ENCODE data around the gene CLEC4E. TPM values are rescaled to one million over a fixed set of nuclear protein-coding genes. Genes with fewer than 3 reads are reported as not detected.

The CLEC4E gene
- total RNA-seq, 1 donor from 2014 or later: not detected

- no peak overlapping the region for H3K4me3 Mint-ChIP-seq (ENCODE audit: unreplicated experiment)
- no peaks in the 10 kb centered on the region for H3K4me1 Mint-ChIP-seq (ENCODE audit: low read depth, unreplicated experiment)
- no peaks in the 10 kb centered on the region for H3K36me3 Mint-ChIP-seq (ENCODE audit: unreplicated experiment)
- DNase-seq: no peak
- no peaks in the 10 kb centered on the region for H3K27me3 Mint-ChIP-seq (ENCODE audit: unreplicated experiment)
- no peak for TF ChIP-seq CTCF (IDR thresholded peaks at IDR 0.05; ENCODE audit: partially characterized antibody, unreplicated experiment)
- no peaks in the 10 kb centered on the region for H3K9me3 Mint-ChIP-seq (ENCODE audit: unreplicated experiment)
- no peak overlapping the region for H3K27ac Mint-ChIP-seq (ENCODE audit: unreplicated experiment)
Measured at GRCh38 chr12:8549381-8549780, 8.7 kb upstream of the CLEC4E start.

GRCh38 chr12:8548192-8548591 lies 7.5 kb upstream of the CLEC4E start:
- no peak for DNase-seq
- no peak overlapping the region for H3K4me3 Mint-ChIP-seq (ENCODE audit: unreplicated experiment)
- TF ChIP-seq CTCF (IDR thresholded peaks at IDR 0.05; ENCODE audit: partially characterized antibody, unreplicated experiment): no peak
- H3K9me3 Mint-ChIP-seq (ENCODE audit: unreplicated experiment): no peaks in the 10 kb centered on the region
- H3K4me1 Mint-ChIP-seq (ENCODE audit: low read depth, unreplicated experiment): no peaks in the 10 kb centered on the region
- H3K36me3 Mint-ChIP-seq (ENCODE audit: unreplicated experiment): no peaks in the 10 kb centered on the region
- no peak overlapping the region for H3K27ac Mint-ChIP-seq (ENCODE audit: unreplicated experiment)
- no peaks in the 10 kb centered on the region for H3K27me3 Mint-ChIP-seq (ENCODE audit: unreplicated experiment)

- Mint-ChIP-seq H3K36me3 (ENCODE audit: unreplicated experiment) (no peaks in the 10 kb centered on the region), H3K9me3 (ENCODE audit: unreplicated experiment) (no peaks in the 10 kb centered on the region)
- no peak for TF ChIP-seq CTCF (IDR thresholded peaks at IDR 0.05; ENCODE audit: partially characterized antibody, unreplicated experiment)
Measured at GRCh38 chr12:8547645-8548044, 6.9 kb upstream of the CLEC4E start.

GRCh38 chr12:8546591-8546990 lies 5.9 kb upstream of the CLEC4E start:
- Mint-ChIP-seq H3K9me3 (ENCODE audit: unreplicated experiment) (no peaks in the 10 kb centered on the region), H3K4me3 (ENCODE audit: unreplicated experiment) (no peak overlapping the region), H3K27me3 (ENCODE audit: unreplicated experiment) (no peaks in the 10 kb centered on the region), H3K36me3 (ENCODE audit: unreplicated experiment) (no peaks in the 10 kb centered on the region), H3K4me1 (ENCODE audit: low read depth, unreplicated experiment) (no peaks in the 10 kb centered on the region), H3K27ac (ENCODE audit: unreplicated experiment) (no peak overlapping the region)
- DNase-seq: no peak
- TF ChIP-seq CTCF (IDR thresholded peaks at IDR 0.05; ENCODE audit: partially characterized antibody, unreplicated experiment): no peak

More at GRCh38 chr12:8547645-8548044, 6.9 kb upstream of the CLEC4E start:
- no peak for DNase-seq
- Mint-ChIP-seq H3K4me3 (ENCODE audit: unreplicated experiment) (no peak overlapping the region), H3K27ac (ENCODE audit: unreplicated experiment) (no peak overlapping the region), H3K4me1 (ENCODE audit: low read depth, unreplicated experiment) (no peaks in the 10 kb centered on the region), H3K27me3 (ENCODE audit: unreplicated experiment) (no peaks in the 10 kb centered on the region)

GRCh38 chr12:8544295-8544694 lies 3.6 kb upstream of the CLEC4E start:
- peak; percentile 70 for DNase-seq
- TF ChIP-seq CTCF (IDR thresholded peaks at IDR 0.05; ENCODE audit: partially characterized antibody, unreplicated experiment): peak; percentile 98

More at GRCh38 chr12:8544295-8544694, 3.6 kb upstream of the CLEC4E start:
- Mint-ChIP-seq H3K4me1 (ENCODE audit: low read depth, unreplicated experiment) (no peaks in the 10 kb centered on the region), H3K9me3 (ENCODE audit: unreplicated experiment) (no peaks in the 10 kb centered on the region), H3K27ac (ENCODE audit: unreplicated experiment) (no peak overlapping the region), H3K27me3 (ENCODE audit: unreplicated experiment) (no peaks in the 10 kb centered on the region), H3K4me3 (ENCODE audit: unreplicated experiment) (no peak overlapping the region), H3K36me3 (ENCODE audit: unreplicated experiment) (no peaks in the 10 kb centered on the region)
